Sigmoid colon (tissue), 7 donors: ENCODE measurements around the gene SLC15A3. TPM values are rescaled to one million over a fixed set of nuclear protein-coding genes. Genes with fewer than 3 reads are reported as not detected.

ENCODE experiments used
- DNase-seq: peaks from one replicate; pipeline ENCODE4 v3.0.0-alpha.2; 2019
- H3K27ac ChIP-seq, 4 donors: fragments of 200-600 bp; sonication (generic); one replicate each; pipeline ENCODE4 v1.5.1; 2016 to 2019; ENCODE audit warnings: mild to moderate bottlenecking in 1 of 4
- H3K27me3 ChIP-seq, 3 donors: fragments of 200-600 bp; sonication (generic); one replicate each; pipeline ENCODE4 v1.5.1; 2019; ENCODE audit warnings: mild to moderate bottlenecking in 1 of 3
- H3K36me3 ChIP-seq, 4 donors: fragments of 200-600 bp; sonication (generic); one replicate each; pipeline ENCODE4 v1.5.1; 2016 to 2019
- H3K4me1 ChIP-seq, 4 donors: fragments of 200-600 bp; sonication (generic); one replicate each; pipeline ENCODE4 v1.5.1; 2017 to 2019
- H3K4me3 ChIP-seq, 4 donors: fragments of 200-600 bp; sonication (generic); one replicate each; pipeline ENCODE4 v1.5.1; 2017 to 2019; ENCODE audit warnings: mild to moderate bottlenecking in 2 of 4, moderate library complexity in 1 of 4
- H3K9me3 ChIP-seq, 4 donors: fragments of 200-600 bp in 3 of 4; sonication (generic) in 3 of 4; one replicate each; pipeline versions ENCODE4 v1.5.1 to v1.6.1; 2013 to 2019
- CTCF ChIP-seq, 4 experiments: fragments of 450-650 bp in 3 of 4; fragments of 200-600 bp in 1 of 4; IDR thresholded peaks; one replicate each; pipeline ENCODE4 v1.5.1; 2016 to 2019; ENCODE audit warnings: antibody characterized with exemption in 4 of 4, mild to moderate bottlenecking in 3 of 4, moderate library complexity in 2 of 4
- EP300 ChIP-seq, 4 donors: sonication (generic); formaldehyde crosslinking; IDR thresholded peaks; one replicate each; pipeline ENCODE4 v1.6.1; 2017; ENCODE audit warnings: antibody characterized with exemption in 4 of 4
- POLR2A ChIP-seq, 2 donors: fragments of 450-650 bp; IDR thresholded peaks; one replicate each; pipeline ENCODE4 v1.6.1; 2016; ENCODE audit warnings: antibody characterized with exemption in 2 of 2, mild to moderate bottlenecking in 2 of 2, moderate library complexity in 2 of 2
- POLR2AphosphoS5 ChIP-seq, 4 donors: sonication (generic); formaldehyde crosslinking; IDR thresholded peaks; one replicate each; pipeline ENCODE4 v1.6.1; 2017; ENCODE audit warnings: antibody characterized with exemption in 4 of 4
- WGBS, 2 donors: extraction: QIAGEN DNeasy Blood & Tissue Kit; methylation state at CpG; one replicate each; pipeline ENCODE4 v1.1.7; 2013; 5-methylcytosine and 5-hydroxymethylcytosine counted together
- intact Hi-C: fragments of 100-400 bp; cut with DNase I; formaldehyde crosslinking; loops from one replicate; pipeline ENCODE4 v1.15.1; 2023
- polyA plus RNA-seq, 3 donors: library from polyadenylated mRNA; stranded (reverse); fragments of 200-250 nt; gene quantifications; one replicate each; pipeline ENCODE4 v1.2.3, GENCODE V29; 2013
- total RNA-seq, 4 donors: library from RNA; depleted of rRNA; stranded (reverse); fragments of >200 nt; gene quantifications; one replicate each; pipeline ENCODE4 v1.1.0, GENCODE V29; 2016
- donor health status: healthy with polysubstance abuse.
- donor health status: Bipolar disorder and iron deficiency.
- donor health status: healthy.

Gene SLC15A3
- total and polyA plus RNA-seq, 7 donors: 12.8 to 43.9 (median 21.3) TPM

GRCh38 chr11:60935676-60936442, 16.1 kb downstream of the SLC15A3 start:
- 90 to 91% methylated on average over 27 of the region's 27 CpGs for whole genome bisulfite sequencing, 2 donors
- peaks cover 4 to 29% (median 7%) of the 10 kb centered on the region in 4 donors for H3K36me3 ChIP-seq
- H3K9me3 ChIP-seq: no peaks in the 10 kb centered on the region
- no peaks in the 10 kb centered on the region for H3K27me3 ChIP-seq
- intact Hi-C loops: no loop called here
- H3K27ac ChIP-seq: no peak overlapping the region
- H3K4me3 ChIP-seq: no peak overlapping the region
- H3K4me1 ChIP-seq: peaks cover 0 to 7% (median 4%) of the 10 kb centered on the region in 4 donors
- TF ChIP-seq POLR2A (IDR thresholded peaks at IDR 0.05) (no peak), EP300 (IDR thresholded peaks at IDR 0.05) (no peak), CTCF (IDR thresholded peaks at IDR 0.05) (no peak), POLR2AphosphoS5 (IDR thresholded peaks at IDR 0.05) (no peak)
- no peak for DNase-seq

GRCh38 chr11:60934790-60935605, 17.0 kb downstream of the SLC15A3 start:
- H3K4me3 ChIP-seq: no peak overlapping the region
- H3K27me3 ChIP-seq: no peaks in the 10 kb centered on the region
- peaks cover 0 to 6% (median 4%) of the 10 kb centered on the region in 4 donors for H3K4me1 ChIP-seq
- no peak overlapping the region for H3K27ac ChIP-seq
- 82 to 86% methylated on average over 21 of the region's 21 CpGs for WGBS, 2 donors
- H3K36me3 ChIP-seq: peaks cover 0 to 20% (median 3%) of the 10 kb centered on the region in 4 donors
- intact Hi-C loops: no loop called here
- no peak for DNase-seq
- TF ChIP-seq POLR2AphosphoS5 (IDR thresholded peaks at IDR 0.05): peak in 1 of 4 donors; percentile 18
- TF ChIP-seq EP300 (IDR thresholded peaks at IDR 0.05): no peak
- no peaks in the 10 kb centered on the region for H3K9me3 ChIP-seq

GRCh38 chr11:60934124-60934789, 17.7 kb downstream of the SLC15A3 start:
- Histone ChIP-seq H3K27ac (no peak overlapping the region), H3K9me3 (no peaks in the 10 kb centered on the region), H3K36me3 (peaks cover 0 to 13% (median 2%) of the 10 kb centered on the region in 4 donors), H3K27me3 (no peaks in the 10 kb centered on the region), H3K4me1 (peaks cover 0 to 6% (median 0%) of the 10 kb centered on the region in 4 donors), H3K4me3 (no peak overlapping the region)
- WGBS, 2 donors: 93 to 95% methylated on average over 57 of the region's 57 CpGs
- intact Hi-C loops: no loop called here
- DNase-seq: no peak
- TF ChIP-seq EP300 (IDR thresholded peaks at IDR 0.05) (no peak), CTCF (IDR thresholded peaks at IDR 0.05) (no peak), POLR2AphosphoS5 (IDR thresholded peaks at IDR 0.05) (no peak), POLR2A (IDR thresholded peaks at IDR 0.05) (no peak)

- 94 to 95% methylated on average over 37 of the region's 37 CpGs for WGBS, 2 donors
- no peak for DNase-seq
- Histone ChIP-seq H3K9me3 (no peaks in the 10 kb centered on the region), H3K4me3 (no peak overlapping the region), H3K36me3 (peaks cover 0 to 6% (median 2%) of the 10 kb centered on the region in 4 donors), H3K4me1 (peaks cover 0 to 6% (median 0%) of the 10 kb centered on the region in 4 donors), H3K27me3 (no peaks in the 10 kb centered on the region), H3K27ac (no peak overlapping the region)
- TF ChIP-seq EP300 (IDR thresholded peaks at IDR 0.05) (no peak), POLR2AphosphoS5 (IDR thresholded peaks at IDR 0.05) (peak in 1 of 4 donors; percentile 11), POLR2A (IDR thresholded peaks at IDR 0.05) (no peak)
- intact Hi-C loops: no loop called here
Measured at GRCh38 chr11:60933416-60934123, 18.4 kb downstream of the SLC15A3 start.

GRCh38 chr11:60932605-60933356, 19.2 kb downstream of the SLC15A3 start:
- H3K9me3 ChIP-seq: no peaks in the 10 kb centered on the region
- peaks cover 0 to 6% (median 0%) of the 10 kb centered on the region in 4 donors for H3K4me1 ChIP-seq
- no peaks in the 10 kb centered on the region for H3K27me3 ChIP-seq
- peaks cover 0 to 5% (median 0%) of the 10 kb centered on the region in 4 donors for H3K36me3 ChIP-seq
- TF ChIP-seq POLR2A (IDR thresholded peaks at IDR 0.05) (no peak), EP300 (IDR thresholded peaks at IDR 0.05) (no peak), CTCF (IDR thresholded peaks at IDR 0.05) (no peak), POLR2AphosphoS5 (IDR thresholded peaks at IDR 0.05) (no peak)
- DNase-seq: no peak
- no peak overlapping the region for H3K27ac ChIP-seq
- intact Hi-C loops: no loop called here
- no peak overlapping the region for H3K4me3 ChIP-seq
- WGBS, 2 donors: 78% methylated on average over 5 of the region's 5 CpGs
